BLaER1 (cell line): Measurements from ENCODE around the gene PELO.

Experiments
- H3K27ac ChIP-seq: shearing (Covaris generic); formaldehyde crosslinking; 2 replicates; pipeline ENCODE4 v1.8.1; 2022
- H3K27me3 ChIP-seq: shearing (Covaris generic); formaldehyde crosslinking; 2 replicates; pipeline ENCODE4 v1.8.1; 2022
- H3K36me3 ChIP-seq: shearing (Covaris generic); formaldehyde crosslinking; 2 replicates; pipeline ENCODE4 v1.8.1; 2022
- H3K4me1 ChIP-seq: shearing (Covaris generic); formaldehyde crosslinking; 2 replicates; pipeline ENCODE4 v1.8.1; 2022
- H3K4me2 ChIP-seq: shearing (Covaris generic); formaldehyde crosslinking; 2 replicates; pipeline ENCODE4 v1.8.1; 2022
- H3K4me3 ChIP-seq: shearing (Covaris generic); formaldehyde crosslinking; 2 replicates; pipeline ENCODE4 v1.8.1; 2022
- H3K9ac ChIP-seq: shearing (Covaris generic); formaldehyde crosslinking; 2 replicates; pipeline ENCODE4 v1.8.1; 2022
- H3K9me3 ChIP-seq: shearing (Covaris generic); formaldehyde crosslinking; 2 replicates; pipeline ENCODE4 v1.8.1; 2022
- H4K20me1 ChIP-seq: shearing (Covaris generic); formaldehyde crosslinking; 2 replicates; pipeline ENCODE4 v1.8.1; 2022
- Cebpa-rat ChIP-seq: shearing (Covaris generic); IDR thresholded peaks from 2 replicates; pipeline ENCODE4 v1.8.1; 2022

The PELO gene

DNA sequence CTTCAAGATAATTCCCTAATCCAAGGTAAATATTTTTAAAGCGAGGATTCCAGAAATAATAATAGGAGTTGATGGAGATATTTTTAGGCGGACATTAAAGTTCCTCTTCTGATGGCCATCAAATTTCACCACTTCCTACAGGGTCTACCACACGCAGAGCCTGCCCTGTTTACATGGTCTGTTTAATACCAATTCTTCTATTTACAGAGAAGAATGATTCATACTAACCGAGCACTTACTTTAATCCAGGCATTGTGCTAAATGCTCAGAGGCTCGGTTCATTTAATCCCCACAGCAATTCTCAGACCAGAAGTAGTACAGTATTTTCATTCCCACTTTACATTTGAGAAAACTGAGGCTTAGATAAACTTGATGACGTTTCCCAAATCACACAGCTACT lies 3.0 kb upstream of the PELO start:
- no peak for TF ChIP-seq Cebpa-rat
- Histone ChIP-seq H3K9ac (no peak overlapping the region), H3K27ac (no peak overlapping the region), H3K4me3 (no peak overlapping the region), H3K4me1 (peaks cover 8% of the 10 kb centered on the region; the same call in 1 of the 2 replicates), H3K4me2 (no peak overlapping the region), H3K9me3 (peaks cover 5% of the 10 kb centered on the region; the same call in 1 of the 2 replicates), H3K36me3 (no peaks in the 10 kb centered on the region), H3K27me3 (peaks cover 34% of the 10 kb centered on the region), H4K20me1 (no peaks in the 10 kb centered on the region)

DNA sequence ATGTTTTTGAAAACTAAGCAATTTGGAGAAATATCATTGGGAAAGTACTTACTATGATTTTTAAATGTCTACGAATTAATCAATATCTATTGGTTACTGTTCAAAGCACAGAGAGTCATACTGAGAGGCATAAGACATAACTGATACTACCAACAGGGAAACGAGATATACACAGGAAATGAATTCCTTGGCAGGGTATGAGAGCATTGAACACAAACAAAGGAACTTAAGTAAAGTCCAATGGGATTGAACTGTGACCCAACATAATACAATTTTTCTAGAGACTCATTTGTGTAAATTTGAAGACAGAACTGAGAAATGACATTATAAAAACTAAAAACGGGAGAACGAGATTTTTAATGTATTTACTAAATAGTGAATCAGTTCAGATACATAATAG lies 1.3 kb upstream of the PELO start:
- H4K20me1 ChIP-seq = no peaks in the 10 kb centered on the region
- peaks cover 5% of the 10 kb centered on the region; the same call in 1 of the 2 replicates for H3K9me3 ChIP-seq
- no peak overlapping the region for H3K4me3 ChIP-seq
- no peaks in the 10 kb centered on the region for H3K36me3 ChIP-seq
- H3K4me1 ChIP-seq = peaks cover 8% of the 10 kb centered on the region; the same call in 1 of the 2 replicates
- no peak for TF ChIP-seq Cebpa-rat
- no peak overlapping the region for H3K27ac ChIP-seq
- no peak overlapping the region for H3K9ac ChIP-seq
- H3K27me3 ChIP-seq = peaks cover 37% of the 10 kb centered on the region
- H3K4me2 ChIP-seq = no peak overlapping the region

DNA sequence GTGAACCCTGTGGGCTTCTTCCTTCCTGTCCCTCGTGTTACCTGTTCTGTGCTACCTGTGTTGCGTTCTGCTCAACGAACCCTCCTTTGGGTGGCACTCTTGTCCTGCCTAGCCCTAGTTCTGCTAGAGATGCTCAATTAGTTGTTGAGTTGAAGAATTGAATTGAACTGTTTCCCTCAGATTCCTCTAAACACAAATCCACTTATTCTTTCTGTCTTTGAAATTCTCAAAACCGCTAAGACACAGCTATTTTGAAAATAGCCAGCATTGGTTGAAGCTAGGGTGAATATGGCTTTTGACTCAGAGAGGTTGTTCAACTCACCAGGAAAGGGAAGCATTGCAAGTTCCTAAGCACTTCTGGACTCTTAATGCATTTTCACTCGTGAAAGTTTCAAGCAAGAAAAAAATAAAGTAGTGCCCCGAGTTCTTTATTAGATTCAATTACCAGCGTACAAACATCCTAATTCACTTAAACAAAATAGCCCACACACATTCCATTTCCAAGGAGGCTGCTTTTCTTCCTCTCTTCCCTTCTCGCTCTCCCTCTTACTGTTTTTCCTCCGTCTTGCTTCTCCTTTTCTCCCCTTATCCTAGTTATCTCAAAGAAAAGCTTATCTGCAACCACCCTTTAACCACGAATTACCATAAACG lies 642 bp upstream of the PELO start:
- Histone ChIP-seq H4K20me1 (no peaks in the 10 kb centered on the region), H3K4me2 (peak overlapping the region; percentile 73), H3K27ac (no peak overlapping the region), H3K4me1 (peaks cover 8% of the 10 kb centered on the region; the same call in 1 of the 2 replicates), H3K27me3 (peaks cover 37% of the 10 kb centered on the region), H3K9me3 (peaks cover 5% of the 10 kb centered on the region; the same call in 1 of the 2 replicates), H3K9ac (no peak overlapping the region), H3K4me3 (peak overlapping the region; percentile 60), H3K36me3 (no peaks in the 10 kb centered on the region)
- no peak for TF ChIP-seq Cebpa-rat

DNA sequence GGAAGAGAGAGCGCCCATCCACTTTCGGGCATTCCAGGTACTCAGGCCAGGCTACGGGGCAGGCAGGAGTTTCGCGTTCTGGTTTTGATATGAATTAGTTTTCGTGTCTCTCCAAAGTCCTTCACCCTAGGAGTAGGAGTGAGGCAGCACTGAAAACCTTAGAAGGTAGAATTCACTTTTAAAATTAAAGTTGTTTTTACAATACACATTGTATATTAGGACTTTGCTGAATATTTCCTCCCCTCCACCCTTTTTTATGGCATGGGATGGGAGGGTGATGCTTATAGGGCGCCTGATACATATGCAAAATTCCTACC lies 747 bp downstream of the PELO start:
- peak overlapping the region; percentile 60 for H3K4me3 ChIP-seq
- no peaks in the 10 kb centered on the region for H4K20me1 ChIP-seq
- TF ChIP-seq Cebpa-rat = no peak
- no peaks in the 10 kb centered on the region for H3K36me3 ChIP-seq
- H3K27me3 ChIP-seq = peaks cover 37% of the 10 kb centered on the region
- peaks cover 5% of the 10 kb centered on the region; the same call in 1 of the 2 replicates for H3K9me3 ChIP-seq
- peaks cover 8% of the 10 kb centered on the region; the same call in 1 of the 2 replicates for H3K4me1 ChIP-seq
- H3K9ac ChIP-seq = no peak overlapping the region
- H3K4me2 ChIP-seq = peak overlapping the region; percentile 73
- H3K27ac ChIP-seq = no peak overlapping the region

DNA sequence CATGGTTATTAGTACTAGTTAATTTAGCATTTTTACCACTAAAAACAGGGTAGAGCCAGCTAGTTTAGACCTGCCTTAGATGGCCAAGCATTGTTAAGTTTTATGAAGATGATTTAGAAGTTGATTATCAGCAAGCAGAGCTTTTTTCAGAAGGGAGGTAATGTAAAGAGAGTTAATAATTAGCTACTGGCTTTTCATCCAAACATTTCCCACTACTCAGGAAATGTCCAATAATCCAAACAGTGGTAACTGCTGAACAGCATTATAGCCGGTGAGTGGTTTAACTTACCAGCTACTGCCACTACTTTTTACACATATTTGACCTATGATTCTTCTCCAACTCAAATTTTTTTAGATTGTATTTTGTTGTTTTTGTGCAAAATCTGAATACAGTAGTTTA lies 1.7 kb downstream of the PELO start:
- Histone ChIP-seq H4K20me1 (no peaks in the 10 kb centered on the region), H3K4me2 (no peak overlapping the region), H3K36me3 (no peaks in the 10 kb centered on the region), H3K27ac (no peak overlapping the region), H3K27me3 (peaks cover 37% of the 10 kb centered on the region), H3K9ac (no peak overlapping the region), H3K9me3 (peaks cover 5% of the 10 kb centered on the region; the same call in 1 of the 2 replicates), H3K4me3 (no peak overlapping the region), H3K4me1 (peaks cover 8% of the 10 kb centered on the region; the same call in 1 of the 2 replicates)
- no peak for TF ChIP-seq Cebpa-rat

DNA sequence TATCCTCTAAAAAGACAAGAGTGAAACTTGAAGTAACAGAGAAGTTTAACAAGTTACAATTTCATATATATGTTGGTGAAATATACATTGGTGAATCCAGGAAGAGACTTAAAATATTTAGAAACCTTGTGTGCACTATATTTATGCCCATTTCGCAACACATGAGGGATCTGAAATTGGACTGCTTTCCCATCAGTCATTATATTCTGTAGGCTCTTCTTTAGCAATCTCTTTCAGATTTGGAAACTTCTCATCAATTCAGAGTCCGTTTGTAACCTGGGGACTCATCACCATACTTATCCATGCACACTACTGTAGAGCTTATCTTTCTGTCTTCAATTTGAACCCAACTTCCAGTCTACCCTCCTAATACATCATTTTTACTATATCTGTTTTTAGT lies 2.1 kb downstream of the PELO start:
- Histone ChIP-seq H3K36me3 (no peaks in the 10 kb centered on the region), H3K4me2 (no peak overlapping the region), H4K20me1 (no peaks in the 10 kb centered on the region), H3K4me3 (no peak overlapping the region), H3K27ac (no peak overlapping the region), H3K9ac (no peak overlapping the region), H3K27me3 (peaks cover 37% of the 10 kb centered on the region), H3K4me1 (peaks cover 8% of the 10 kb centered on the region; the same call in 1 of the 2 replicates), H3K9me3 (peaks cover 5% of the 10 kb centered on the region; the same call in 1 of the 2 replicates)
- no peak for TF ChIP-seq Cebpa-rat

DNA sequence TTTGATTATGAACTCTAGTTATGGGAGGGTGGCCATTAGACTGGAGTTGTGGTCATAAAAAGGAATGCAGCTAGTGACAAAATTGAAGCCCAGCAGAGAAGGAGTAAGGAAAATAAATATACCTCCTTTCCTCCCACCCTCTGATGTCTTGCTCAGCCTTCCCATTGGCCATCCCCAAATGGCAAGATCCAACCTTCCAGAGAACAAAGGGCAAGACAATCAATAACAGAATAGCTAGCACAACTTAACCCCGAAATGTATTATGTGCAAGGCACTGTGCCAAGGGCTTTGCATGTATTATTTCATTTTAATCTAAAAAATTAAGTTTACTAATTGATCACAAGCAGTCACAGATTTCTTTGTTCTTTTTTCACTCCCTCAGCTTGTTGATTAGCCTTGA lies 3.6 kb downstream of the PELO start:
- no peak overlapping the region for H3K9ac ChIP-seq
- TF ChIP-seq Cebpa-rat = no peak
- no peaks in the 10 kb centered on the region for H4K20me1 ChIP-seq
- H3K27ac ChIP-seq = no peak overlapping the region
- no peaks in the 10 kb centered on the region for H3K36me3 ChIP-seq
- peaks cover 37% of the 10 kb centered on the region for H3K27me3 ChIP-seq
- peaks cover 8% of the 10 kb centered on the region; the same call in 1 of the 2 replicates for H3K4me1 ChIP-seq
- no peak overlapping the region for H3K4me2 ChIP-seq
- H3K4me3 ChIP-seq = no peak overlapping the region
- H3K9me3 ChIP-seq = peaks cover 5% of the 10 kb centered on the region; the same call in 1 of the 2 replicates

DNA sequence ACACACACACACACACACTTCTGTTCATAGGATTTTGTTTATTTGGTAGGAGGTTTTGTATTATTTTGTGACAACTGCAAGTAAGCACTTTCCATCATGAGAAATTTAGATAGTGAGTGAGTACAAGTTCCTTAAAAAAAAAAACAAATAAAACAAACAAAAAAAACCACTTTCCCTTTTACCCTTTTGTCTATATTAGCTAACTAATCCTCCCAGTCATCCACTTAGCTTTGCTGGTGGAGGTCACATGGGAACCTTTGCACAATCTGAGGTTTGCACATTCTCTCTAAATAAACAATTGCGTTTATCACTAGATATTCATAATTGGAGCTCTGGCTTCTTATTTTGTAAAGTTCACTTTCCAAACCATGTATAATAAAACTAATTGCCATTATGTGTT lies 6.8 kb downstream of the PELO start:
- Histone ChIP-seq H4K20me1 (no peaks in the 10 kb centered on the region), H3K27me3 (peaks cover 5% of the 10 kb centered on the region), H3K27ac (no peak overlapping the region), H3K9ac (no peak overlapping the region), H3K4me1 (peaks cover 10% of the 10 kb centered on the region), H3K4me3 (no peak overlapping the region), H3K4me2 (no peak overlapping the region), H3K9me3 (no peaks in the 10 kb centered on the region), H3K36me3 (no peaks in the 10 kb centered on the region)
- no peak for TF ChIP-seq Cebpa-rat

DNA sequence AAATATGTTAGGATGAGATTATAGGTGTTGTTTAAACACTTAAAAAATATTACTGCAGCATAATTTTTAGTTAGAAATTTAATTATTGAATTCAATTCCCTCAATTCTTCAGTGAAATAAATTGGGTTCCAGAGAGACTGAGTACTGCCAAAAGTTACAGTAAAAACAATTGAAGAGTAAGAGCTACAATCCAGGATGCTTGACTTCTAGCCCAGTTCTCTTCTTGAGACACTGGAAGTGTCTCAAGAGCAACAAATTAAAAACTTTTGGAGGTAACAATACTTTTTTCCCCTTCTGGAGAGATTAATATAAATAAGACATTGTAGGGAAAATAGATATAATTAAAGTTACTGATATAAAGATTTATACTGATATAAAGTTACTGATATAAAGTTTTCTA lies 8.3 kb downstream of the PELO start:
- Histone ChIP-seq H4K20me1 (peaks cover 4% of the 10 kb centered on the region; the same call in 1 of the 2 replicates), H3K4me1 (peaks cover 13% of the 10 kb centered on the region), H3K9ac (no peak overlapping the region), H3K27ac (no peak overlapping the region), H3K36me3 (no peaks in the 10 kb centered on the region), H3K4me3 (no peak overlapping the region), H3K9me3 (no peaks in the 10 kb centered on the region), H3K27me3 (no peaks in the 10 kb centered on the region), H3K4me2 (no peak overlapping the region)
- TF ChIP-seq Cebpa-rat = no peak

DNA sequence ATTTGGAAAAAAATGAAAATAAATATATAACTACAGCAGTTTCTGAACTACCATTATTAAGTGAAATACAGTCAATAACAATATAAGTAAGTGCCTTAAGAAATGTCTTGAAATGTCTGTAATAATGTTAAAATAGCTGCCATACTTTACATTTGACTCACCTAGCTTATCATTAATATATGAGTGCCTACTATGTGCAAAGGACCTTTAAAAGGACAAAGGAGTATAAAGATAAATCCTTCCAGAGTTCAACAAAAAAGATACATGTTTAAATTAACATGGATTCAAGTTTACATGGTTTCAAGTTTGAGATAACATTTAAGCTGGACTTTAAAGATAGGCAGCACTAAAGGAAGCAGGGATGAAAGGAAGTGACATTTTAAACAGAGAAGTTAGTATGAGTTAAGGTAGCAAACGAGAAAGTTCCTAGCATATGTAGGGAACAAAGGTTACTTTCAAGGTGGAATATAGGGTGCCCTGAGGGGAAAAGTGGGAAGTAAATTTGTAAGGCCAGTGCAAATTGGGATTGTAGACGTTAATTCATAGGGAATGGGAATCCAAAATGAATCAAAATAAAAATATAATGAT lies 8.9 kb downstream of the PELO start:
- Histone ChIP-seq H3K36me3 (no peaks in the 10 kb centered on the region), H3K27me3 (no peaks in the 10 kb centered on the region), H3K9me3 (no peaks in the 10 kb centered on the region), H3K27ac (no peak overlapping the region), H3K9ac (no peak overlapping the region), H3K4me3 (no peak overlapping the region), H3K4me2 (no peak overlapping the region), H3K4me1 (peaks cover 19% of the 10 kb centered on the region), H4K20me1 (peaks cover 10% of the 10 kb centered on the region; the same call in 1 of the 2 replicates)
- TF ChIP-seq Cebpa-rat = no peak
